Neural crest cell (in vitro differentiated cells): ENCODE results near the gene GARIN1A. TPM values are rescaled to one million over a fixed set of nuclear protein-coding genes. Genes with fewer than 3 reads are reported as not detected.
"Not testable (repeated sequence)": the region's sequence is repeated elsewhere in the genome, so short reads cannot be mapped to it uniquely, and the experiment has no call there.

Experiments
- DNase-seq: peaks from one replicate; pipeline ENCODE4 v3.0.0; 2021; ENCODE audit warnings: low read depth, mixed read lengths, low spot score
- H3K27ac Mint-ChIP-seq: one replicate; pipeline ENCODE4 v1.8.0; 2021; ENCODE audit warnings: mild to moderate bottlenecking, mixed read lengths; ENCODE audit not compliant: unreplicated experiment
- H3K27me3 Mint-ChIP-seq: 2 replicates; pipeline ENCODE4 v1.8.0; 2021; ENCODE audit warnings: low read depth, mild to moderate bottlenecking, mixed read lengths
- H3K36me3 Mint-ChIP-seq: 2 replicates; pipeline ENCODE4 v1.8.0; 2021; ENCODE audit warnings: low read depth, mild to moderate bottlenecking, mixed read lengths
- H3K4me1 Mint-ChIP-seq: 2 replicates; pipeline ENCODE4 v1.8.0; 2021; ENCODE audit warnings: mixed read lengths
- H3K4me3 Mint-ChIP-seq: one replicate; pipeline ENCODE4 v1.8.0; 2021; ENCODE audit warnings: mild to moderate bottlenecking, mixed read lengths
- H3K9me3 Mint-ChIP-seq: 2 replicates; pipeline ENCODE4 v1.8.0; 2021; ENCODE audit warnings: mixed read lengths
- CTCF ChIP-seq: fragments of 200-600 bp; sonication (generic); conservative IDR thresholded peaks from 2 replicates; pipeline ENCODE4 v1.5.0; 2021; ENCODE audit warnings: antibody characterized with exemption, mild to moderate bottlenecking
- total RNA-seq: library from RNA; stranded (reverse); gene quantifications from 2 replicates; pipeline ENCODE4 v1.2.1, GENCODE V29; 2021

GARIN1A gene
- total RNA-seq, 1 donor from 2014 or later: 1.8 TPM

- Mint-ChIP-seq H3K9me3 (no peaks in the 10 kb centered on the region), H3K27ac (no peak overlapping the region), H3K4me3 (no peak overlapping the region), H3K36me3 (no peaks in the 10 kb centered on the region), H3K4me1 (peaks cover 11% of the 10 kb centered on the region), H3K27me3 (peaks cover 5% of the 10 kb centered on the region)
- peak; percentile 23 for DNase-seq
- TF ChIP-seq CTCF: peak; percentile 61
These were observed 930 bp downstream of the GARIN1A start for GRCh38 chr7:128672927-128673517.

GRCh38 chr7:128673571-128673970 is 1.5 kb downstream of the GARIN1A start:
- H3K36me3 Mint-ChIP-seq: no peaks in the 10 kb centered on the region
- peaks cover 5% of the 10 kb centered on the region for H3K27me3 Mint-ChIP-seq
- no peak overlapping the region for H3K4me3 Mint-ChIP-seq
- H3K27ac Mint-ChIP-seq: peak overlapping the region; percentile 67
- DNase-seq: no peak
- H3K4me1 Mint-ChIP-seq: peaks cover 8% of the 10 kb centered on the region
- TF ChIP-seq CTCF: no peak
- no peaks in the 10 kb centered on the region for H3K9me3 Mint-ChIP-seq

- Mint-ChIP-seq H3K4me3 (no peak overlapping the region), H3K27me3 (peaks cover 5% of the 10 kb centered on the region), H3K4me1 (peaks cover 5% of the 10 kb centered on the region), H3K27ac (no peak overlapping the region), H3K9me3 (no peaks in the 10 kb centered on the region), H3K36me3 (no peaks in the 10 kb centered on the region)
- no peak for DNase-seq
- TF ChIP-seq CTCF: no peak
These were observed 4.6 kb downstream of the GARIN1A start for GRCh38 chr7:128676665-128677064.

- no peak for TF ChIP-seq CTCF
These were observed 7.8 kb downstream of the GARIN1A start for GRCh38 chr7:128679920-128680319.

GRCh38 chr7:128681794-128682537 is 9.9 kb downstream of the GARIN1A start:
- no peak overlapping the region for H3K4me3 Mint-ChIP-seq
- no peaks in the 10 kb centered on the region for H3K27me3 Mint-ChIP-seq
- peaks cover 6% of the 10 kb centered on the region for H3K4me1 Mint-ChIP-seq
- H3K27ac Mint-ChIP-seq: peak overlapping the region; percentile 28
- no peaks in the 10 kb centered on the region for H3K9me3 Mint-ChIP-seq
- no peak for DNase-seq
- peaks cover 10% of the 10 kb centered on the region for H3K36me3 Mint-ChIP-seq
- no peak for TF ChIP-seq CTCF

More at GRCh38 chr7:128679920-128680319, 7.8 kb downstream of the GARIN1A start:
- Mint-ChIP-seq H3K36me3 (peaks cover 10% of the 10 kb centered on the region), H3K4me1 (peaks cover 6% of the 10 kb centered on the region), H3K27ac (no peak overlapping the region), H3K4me3 (no peak overlapping the region), H3K27me3 (no peaks in the 10 kb centered on the region), H3K9me3 (no peaks in the 10 kb centered on the region)
- no peak for DNase-seq

- H3K9me3 Mint-ChIP-seq, H3K27me3 Mint-ChIP-seq, H3K4me3 Mint-ChIP-seq: not testable (repeated sequence)
These were observed 11.2 kb downstream of the GARIN1A start for GRCh38 chr7:128683270-128683669.

GRCh38 chr7:128683738-128684137 is 11.6 kb downstream of the GARIN1A start:
- H3K9me3 Mint-ChIP-seq, H3K27me3 Mint-ChIP-seq, H3K4me3 Mint-ChIP-seq, DNase-seq, H3K4me1 Mint-ChIP-seq: not testable (repeated sequence)
- Mint-ChIP-seq H3K27ac (peak overlapping the region; percentile 57), H3K36me3 (peaks cover 10% of the 10 kb centered on the region)

More at GRCh38 chr7:128683270-128683669, 11.2 kb downstream of the GARIN1A start:
- peaks cover 10% of the 10 kb centered on the region for H3K36me3 Mint-ChIP-seq
- H3K4me1 Mint-ChIP-seq, H3K27ac Mint-ChIP-seq, DNase-seq: not testable (repeated sequence)
